ENCODE results near the gene PTH2. TPM values are rescaled to one million over a fixed set of nuclear protein-coding genes. Genes with fewer than 3 reads are reported as not detected.
A peak's percentile ranks its signal among the peaks of the same experiment; 100 is the strongest.

PTH2 gene
- total RNA-seq, 1 experiment from 2014 or later: 1.0 TPM

GRCh38 chr19:49407079-49407478 lies 16.2 kb downstream of the PTH2 start (continued):
- TF ChIP-seq GTF2I (CRISPR knock-in tag; conservative IDR thresholded peaks at IDR 0.05) (no peak), NR1H2 (CRISPR knock-in tag; IDR thresholded peaks at IDR 0.05) (no peak), FOXP1 (CRISPR knock-in tag; IDR thresholded peaks at IDR 0.05; ENCODE audit: borderline replicate concordance) (no peak), JAZF1 (CRISPR knock-in tag; IDR thresholded peaks at IDR 0.05) (no peak), ZNF317 (CRISPR knock-in tag; IDR thresholded peaks at IDR 0.05; ENCODE audit: borderline replicate concordance, low read depth) (no peak), ZNF219 (CRISPR knock-in tag; IDR thresholded peaks at IDR 0.05; ENCODE audit: borderline replicate concordance) (no peak), NR3C1 (CRISPR knock-in tag; conservative IDR thresholded peaks at IDR 0.05; ENCODE audit: low read depth) (no peak)

GRCh38 chr19:49403404-49404187 lies 19.6 kb downstream of the PTH2 start:
- Mint-ChIP-seq H3K4me1 (peaks cover 45% of the 10 kb centered on the region), H3K9me3 (no peaks in the 10 kb centered on the region), H3K27ac (peak overlapping the region; percentile 99), H3K27me3 (ENCODE audit: low read depth) (peaks cover 4% of the 10 kb centered on the region; the same call in 1 of the 2 replicates), H3K4me3 (peak overlapping the region; percentile 44), H3K36me3 (no peaks in the 10 kb centered on the region)
- ChIA-PET POLR2A (interaction anchor here (0.8 to 1.7 kb wide), 13 partner anchors 10 to 73 kb away, joined by 3 to 13 read pairs (median 5); partner anchors contain the start of genes ALDH16A1 and PTH2), CTCF (interaction anchor here (0.6 to 3.0 kb wide), 23 partner anchors 9 to 306 kb away, joined by 3 to 30 read pairs (median 6); partner anchors contain the start of genes ALDH16A1, DKKL1, GFY and PIH1D1)
- ATAC-seq: peak; percentile 98
- peak; percentile 81 for DNase-seq (ENCODE audit: low spot score)
- TF ChIP-seq KAT7 (CRISPR knock-in tag; IDR thresholded peaks at IDR 0.05; ENCODE audit: borderline replicate concordance) (no peak), ZSCAN18 (CRISPR knock-in tag; IDR thresholded peaks at IDR 0.05) (peak; percentile 81), MYBL2 (CRISPR knock-in tag; IDR thresholded peaks at IDR 0.05) (0 out of 2 replicates have a peak, but pooled peaks have one; percentile 47), E2F4 (CRISPR knock-in tag; IDR thresholded peaks at IDR 0.05; ENCODE audit: borderline replicate concordance, low read depth) (no peak), EMX1 (CRISPR knock-in tag; IDR thresholded peaks at IDR 0.05) (peak; percentile 84; the same call in 1 of the 2 replicates), ARID4B (CRISPR knock-in tag; IDR thresholded peaks at IDR 0.05; ENCODE audit: borderline replicate concordance) (no peak), ESRRA (CRISPR knock-in tag; IDR thresholded peaks at IDR 0.05; ENCODE audit: borderline replicate concordance) (0 out of 2 replicates have a peak, but pooled peaks have one; percentile 12), GTF2I (CRISPR knock-in tag; conservative IDR thresholded peaks at IDR 0.05) (0 out of 2 replicates have a peak, but pooled peaks have one; percentile 41), CREB1 (CRISPR knock-in tag; IDR thresholded peaks at IDR 0.05) (peak; percentile 23; the same call in 1 of the 2 replicates), PRRX2 (CRISPR knock-in tag; IDR thresholded peaks at IDR 0.05) (peak; percentile 85; the same call in 1 of the 2 replicates), ETV6 (CRISPR knock-in tag; IDR thresholded peaks at IDR 0.05) (0 out of 2 replicates have a peak, but pooled peaks have one; percentile 51), AR (CRISPR knock-in tag; IDR thresholded peaks at IDR 0.05) (no peak), ZNF121 (CRISPR knock-in tag; IDR thresholded peaks at IDR 0.05) (no peak), ZNF281 (CRISPR knock-in tag; IDR thresholded peaks at IDR 0.05) (0 out of 2 replicates have a peak, but pooled peaks have one; percentile 34), JAZF1 (CRISPR knock-in tag; IDR thresholded peaks at IDR 0.05) (no peak), SP1 (CRISPR knock-in tag; conservative IDR thresholded peaks at IDR 0.05) (peak; percentile 54; the same call in 1 of the 2 replicates), TP53 (CRISPR knock-in tag; IDR thresholded peaks at IDR 0.05) (no peak)
